GM20000 (cell line): ENCODE measurements around the gene PHACTR1.

Experiments used
- DNase-seq: peaks from one replicate; pipeline ENCODE4 v3.0.0; 2012; ENCODE audit warnings: low spot score
- TF ChIP-seq, protein P1 (sequence below): IDR thresholded peaks from 2 replicates; pipeline ENCODE4 v1.5.1; 2012; ENCODE audit warnings: mild to moderate bottlenecking, control low read depth; ENCODE audit errors: extremely low read depth, missing control alignments

PHACTR1 gene

DNA sequence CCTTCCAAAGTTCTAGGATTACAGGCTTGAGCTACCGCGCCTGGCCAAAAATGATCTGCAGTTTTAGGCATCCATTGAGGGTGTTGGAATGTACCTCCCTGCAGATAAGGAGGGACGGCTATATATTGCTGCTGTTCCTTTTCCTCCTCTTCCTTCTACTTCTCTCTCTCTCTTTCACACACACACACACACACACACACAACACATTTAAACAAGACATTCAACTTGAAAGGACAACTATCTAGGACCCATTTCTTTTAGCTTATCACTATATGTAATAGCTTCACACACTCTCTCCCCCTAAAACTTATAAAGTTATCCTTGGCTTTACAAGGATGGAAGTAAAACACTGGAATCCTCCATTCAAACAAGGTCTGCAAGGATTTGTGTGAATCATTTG is 260.6 kb downstream of the PHACTR1 start:
- DNase-seq = no peak
- TF ChIP-seq, protein P1, sequence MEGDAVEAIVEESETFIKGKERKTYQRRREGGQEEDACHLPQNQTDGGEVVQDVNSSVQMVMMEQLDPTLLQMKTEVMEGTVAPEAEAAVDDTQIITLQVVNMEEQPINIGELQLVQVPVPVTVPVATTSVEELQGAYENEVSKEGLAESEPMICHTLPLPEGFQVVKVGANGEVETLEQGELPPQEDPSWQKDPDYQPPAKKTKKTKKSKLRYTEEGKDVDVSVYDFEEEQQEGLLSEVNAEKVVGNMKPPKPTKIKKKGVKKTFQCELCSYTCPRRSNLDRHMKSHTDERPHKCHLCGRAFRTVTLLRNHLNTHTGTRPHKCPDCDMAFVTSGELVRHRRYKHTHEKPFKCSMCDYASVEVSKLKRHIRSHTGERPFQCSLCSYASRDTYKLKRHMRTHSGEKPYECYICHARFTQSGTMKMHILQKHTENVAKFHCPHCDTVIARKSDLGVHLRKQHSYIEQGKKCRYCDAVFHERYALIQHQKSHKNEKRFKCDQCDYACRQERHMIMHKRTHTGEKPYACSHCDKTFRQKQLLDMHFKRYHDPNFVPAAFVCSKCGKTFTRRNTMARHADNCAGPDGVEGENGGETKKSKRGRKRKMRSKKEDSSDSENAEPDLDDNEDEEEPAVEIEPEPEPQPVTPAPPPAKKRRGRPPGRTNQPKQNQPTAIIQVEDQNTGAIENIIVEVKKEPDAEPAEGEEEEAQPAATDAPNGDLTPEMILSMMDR = no peak

DNA sequence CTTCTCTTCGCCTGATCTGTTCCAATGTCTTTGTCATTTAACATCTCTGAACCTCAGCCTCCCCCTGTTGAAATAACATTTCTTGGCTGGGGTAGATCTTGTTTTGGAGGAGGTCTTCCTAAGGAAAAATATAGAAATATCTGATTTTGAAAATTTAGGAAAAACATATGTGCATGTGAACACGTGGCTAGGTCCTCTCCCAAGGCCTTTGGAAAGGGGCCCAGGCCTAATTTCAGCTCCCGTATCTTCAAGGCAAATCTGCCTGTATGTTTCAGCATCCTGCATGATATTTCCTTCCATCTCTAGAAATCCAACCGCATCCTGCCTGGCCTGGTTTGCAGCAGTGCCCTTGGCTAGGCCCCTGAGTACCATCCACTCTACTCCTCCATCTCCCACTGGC is 261.2 kb downstream of the PHACTR1 start:
- TF ChIP-seq, protein P1 = no peak
- no peak for DNase-seq

DNA sequence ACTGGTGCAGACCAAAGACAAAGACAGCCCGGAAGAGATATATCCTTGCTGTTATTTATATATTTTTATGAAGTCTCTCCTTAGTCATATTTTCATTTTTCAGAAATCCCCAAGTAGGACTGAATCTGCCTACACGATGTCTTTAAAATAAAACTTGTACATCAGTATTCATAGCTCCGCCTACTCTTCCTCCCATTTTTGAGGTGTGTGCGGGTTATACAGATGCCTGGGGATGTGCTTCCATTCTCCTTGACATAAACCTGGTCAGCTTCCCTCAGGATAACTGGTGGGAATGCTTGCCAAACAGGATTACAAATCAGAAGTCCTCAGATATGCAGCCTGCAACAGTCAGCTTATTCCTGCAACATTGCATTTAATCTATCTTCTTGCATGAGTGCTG is 264.2 kb downstream of the PHACTR1 start:
- DNase-seq = no peak
- TF ChIP-seq, protein P1 = no peak

DNA sequence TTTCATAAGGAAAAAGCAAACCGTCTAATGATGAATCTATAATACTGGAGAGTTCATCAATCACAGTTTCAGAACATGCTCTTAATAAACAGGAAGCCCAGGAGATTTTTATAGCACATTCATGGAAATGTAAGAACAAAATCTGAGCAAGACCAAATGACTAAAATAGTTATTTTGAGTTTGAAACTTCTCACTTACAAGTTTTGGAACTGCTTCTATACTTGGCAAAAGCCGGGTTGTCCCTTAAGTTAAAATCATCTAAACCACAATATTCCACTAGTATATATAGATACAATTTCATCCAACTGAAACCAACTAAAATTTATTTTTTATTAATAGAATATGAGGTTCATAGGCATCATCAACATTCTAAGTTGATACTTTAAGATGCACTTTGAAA is 268.2 kb downstream of the PHACTR1 start:
- DNase-seq = no peak
- TF ChIP-seq, protein P1 = no peak

DNA sequence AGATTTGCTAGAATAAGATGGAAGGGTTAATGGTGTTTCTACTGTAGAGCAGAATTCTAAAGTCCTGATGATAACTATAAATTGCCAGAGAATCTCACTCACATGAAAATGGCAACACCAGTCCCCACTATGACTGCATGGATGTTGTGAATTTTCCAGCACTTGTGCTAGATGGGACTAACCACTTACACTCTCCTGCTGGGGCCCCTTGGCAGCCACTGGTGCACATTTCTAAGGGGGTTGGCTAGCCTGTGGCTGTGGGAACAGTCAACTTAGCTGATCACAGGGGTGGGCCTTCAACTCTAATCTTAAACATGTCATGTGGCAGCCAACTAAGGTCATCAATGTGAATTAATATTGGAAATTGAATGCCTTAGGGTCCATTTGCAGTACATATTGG is 271.2 kb downstream of the PHACTR1 start:
- TF ChIP-seq, protein P1 = no peak
- no peak for DNase-seq

DNA sequence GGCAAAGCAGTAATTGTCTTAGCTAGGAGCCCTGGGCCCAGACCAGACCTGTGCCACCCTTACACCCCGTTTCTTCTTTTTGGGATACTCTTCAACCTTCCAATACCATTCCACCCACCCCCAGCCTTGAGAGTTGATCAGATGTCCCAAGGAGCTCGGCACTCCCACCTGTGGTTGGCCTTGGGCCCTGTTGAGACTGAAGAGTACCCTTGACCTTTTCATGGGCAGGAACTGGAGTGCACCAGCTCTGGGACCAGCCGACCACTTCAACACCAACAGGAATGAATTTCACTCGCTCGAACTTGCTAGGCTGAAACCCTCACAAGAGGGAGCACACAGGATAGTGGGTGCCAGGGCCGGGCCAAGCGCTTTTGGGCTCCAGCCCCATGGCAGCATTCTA is 273.6 kb downstream of the PHACTR1 start:
- DNase-seq = no peak
- TF ChIP-seq, protein P1 = no peak

DNA sequence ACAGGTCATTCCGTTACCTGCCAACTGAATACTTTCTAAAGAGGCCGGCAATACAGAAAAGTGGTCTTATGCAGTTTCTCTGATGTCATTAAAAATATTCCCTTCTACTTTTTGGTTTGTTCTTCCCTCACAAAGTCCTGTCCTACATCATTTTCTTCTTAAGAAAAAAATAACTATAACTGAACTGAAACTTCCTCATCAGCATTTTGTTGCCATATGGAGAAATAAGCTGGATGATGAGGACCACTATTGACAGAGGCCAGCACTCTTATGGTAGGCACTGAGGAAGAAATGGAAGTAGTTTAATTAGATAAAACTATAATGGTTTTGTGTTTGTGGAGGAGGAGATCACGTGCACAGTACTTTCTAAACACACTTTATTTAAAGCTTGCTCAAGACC is 274.9 kb downstream of the PHACTR1 start:
- TF ChIP-seq, protein P1 = no peak

DNA sequence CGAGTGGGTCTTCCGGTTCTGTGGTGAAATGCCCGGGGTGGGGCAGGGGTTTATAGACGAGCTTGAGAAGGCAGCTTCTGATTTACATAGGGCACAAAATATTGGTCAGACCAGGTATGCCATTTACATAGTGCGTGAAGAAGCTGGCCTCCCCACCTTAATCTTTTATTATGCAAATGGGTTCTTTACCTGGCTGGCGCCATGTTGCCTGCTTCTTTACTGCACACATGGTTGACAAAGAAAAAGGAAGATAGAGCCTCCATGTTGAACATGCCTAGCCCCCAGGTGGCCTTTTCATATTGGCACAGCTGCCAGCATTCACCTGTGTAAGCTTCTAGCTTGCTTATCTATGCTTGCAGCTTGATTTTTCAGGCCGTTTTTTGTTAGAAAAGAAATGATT is 276.2 kb downstream of the PHACTR1 start:
- TF ChIP-seq, protein P1 = no peak
- no peak for DNase-seq

More for the DNA sequence above, 274.9 kb downstream of the PHACTR1 start:
- DNase-seq = no peak
